OCI-LY7 (cell line): ENCODE results near the gene PDE8B. TPM values are rescaled to one million over a fixed set of nuclear protein-coding genes. Genes with fewer than 3 reads are reported as not detected.

ENCODE experiments used
- BruUV-seq: library from RNA; stranded (reverse); fragments of 400-500 nt; replicated peaks from 2 replicates; lab custom pipeline; 2021; lab: Mats Ljungman, UMichigan
- CTCF ChIA-PET: fragments of 300-600 bp; sonication (Branson Sonifier 250); formaldehyde crosslinking; loops from one replicate; lab custom pipeline; 2022; ENCODE audit warnings: antibody characterized with exemption; ENCODE audit not compliant: unreplicated experiment; lab: Charles Lee
- POLR2A ChIA-PET: fragments of 300-600 bp; sonication (Branson Sonifier 250); formaldehyde crosslinking; loops from one replicate; lab custom pipeline; 2022; ENCODE audit warnings: antibody characterized with exemption; lab: Charles Lee
- DNase-seq: peaks from one replicate; pipeline ENCODE4 v3.0.0-alpha.2; 2015; ENCODE audit warnings: low spot score
- H2AFZ ChIP-seq: fragments of 200-600 bp; sonication (generic), shearing (Covaris generic); 2 replicates; pipeline ENCODE4 v1.6.1; 2014; ENCODE audit warnings: mild to moderate bottlenecking, antibody characterized with exemption, low read length, moderate library complexity
- H3K27ac ChIP-seq: fragments of 200-600 bp; sonication (generic); 2 replicates; pipeline ENCODE4 v1.5.1; 2014; ENCODE audit warnings: mixed run types, low read depth, mild to moderate bottlenecking, moderate library complexity, low read length, inconsistent platforms; ENCODE audit not compliant: poor library complexity, severe bottlenecking
- H3K36me3 ChIP-seq: fragments of 200-600 bp; sonication (generic); 2 replicates; pipeline ENCODE4 v1.6.1; 2014; ENCODE audit warnings: mild to moderate bottlenecking, antibody characterized with exemption, low read length, moderate library complexity, mixed read lengths; ENCODE audit not compliant: insufficient read depth
- H3K4me1 ChIP-seq: fragments of 200-600 bp; sonication (generic); 2 replicates; pipeline ENCODE4 v1.5.1; 2014; ENCODE audit warnings: mild to moderate bottlenecking, low read length; ENCODE audit not compliant: insufficient read depth, poor library complexity, severe bottlenecking
- H3K4me2 ChIP-seq: fragments of 200-600 bp; sonication (generic); 2 replicates; pipeline ENCODE4 v1.6.1; 2014; ENCODE audit warnings: mild to moderate bottlenecking, low read length
- H3K4me3 ChIP-seq: fragments of 200-600 bp; sonication (generic); 2 replicates; pipeline ENCODE4 v1.5.1; 2014; ENCODE audit warnings: mild to moderate bottlenecking, low read depth, low read length; ENCODE audit not compliant: poor library complexity, severe bottlenecking
- H3K79me2 ChIP-seq: fragments of 200-600 bp; sonication (generic); 2 replicates; pipeline ENCODE4 v1.6.1; 2016; ENCODE audit warnings: low read depth, mild to moderate bottlenecking, low read length, moderate library complexity, mixed read lengths; ENCODE audit not compliant: insufficient read depth
- H3K9me2 ChIP-seq: fragments of 200-600 bp; sonication (generic); 2 replicates; pipeline ENCODE4 v1.6.1; 2016; ENCODE audit warnings: mild to moderate bottlenecking, low read length, mixed read lengths; ENCODE audit not compliant: insufficient read depth
- H3K9me3 ChIP-seq: fragments of 200-600 bp; sonication (generic); 2 replicates; pipeline ENCODE4 v1.6.1; 2014; ENCODE audit warnings: mild to moderate bottlenecking, mixed run types, low read length, mixed read lengths
- H4K20me1 ChIP-seq: fragments of 200-600 bp; sonication (generic); 2 replicates; pipeline ENCODE4 v1.6.1; 2014; ENCODE audit warnings: mild to moderate bottlenecking, antibody characterized with exemption, low read length, moderate library complexity, mixed read lengths; ENCODE audit not compliant: insufficient read depth
- CTCF ChIP-seq: fragments of 200-600 bp; sonication (generic); conservative IDR thresholded peaks from 2 replicates; pipeline ENCODE4 v1.5.1; 2014; ENCODE audit warnings: mild to moderate bottlenecking, antibody characterized with exemption, low read length, moderate library complexity, mixed read lengths
- EZH2phosphoT487 ChIP-seq: fragments of 200-600 bp; sonication (generic); IDR thresholded peaks from 2 replicates; pipeline ENCODE4 v1.6.1; 2018; ENCODE audit warnings: low read depth, borderline replicate concordance, mild to moderate bottlenecking, mixed run types, antibody characterized with exemption, low read length, moderate library complexity, mixed read lengths
- intact Hi-C: fragments of 100-400 bp; cut with micrococcal nuclease; formaldehyde crosslinking; loops from one replicate; pipeline ENCODE4 v1.10.0; 2022; ENCODE audit not compliant: unreplicated experiment
- total RNA-seq, 2 experiments: library from RNA; depleted of rRNA in 1 of 2; stranded (reverse); fragments of >200 nt in 1 of 2; shearing (Covaris generic) in 1 of 2; gene quantifications; 2 replicates each; pipeline ENCODE4 v1.2.3, GENCODE V29; 2014 to 2022

PDE8B gene
- total RNA-seq, 2 experiments from 2014 or later = 0.21 to 0.22 TPM

GRCh38 chr5:77448831-77449230 lies 238.4 kb downstream of the PDE8B start:
- ChIA-PET POLR2A (interaction anchor here (1.8 kb wide), 1 partner anchor 22 kb away, joined by 4 read pairs; no protein-coding TSS in a partner anchor), CTCF (no interaction called here)
- no peak overlapping the region for H3K4me2 ChIP-seq
- TF ChIP-seq CTCF = no peak
- TF ChIP-seq EZH2phosphoT487 = no peak
- H3K4me3 ChIP-seq = no peak overlapping the region
- no TSS peak for BruUV-seq
- DNase-seq = no peak
- no peaks in the 10 kb centered on the region for H3K9me3 ChIP-seq
- no peak overlapping the region for H2AFZ ChIP-seq
- H3K36me3 ChIP-seq = peaks cover 63% of the 10 kb centered on the region
- no peaks in the 10 kb centered on the region for H3K9me2 ChIP-seq
- intact Hi-C loops = no loop called here
- H3K27ac ChIP-seq = no peak overlapping the region
- no peaks in the 10 kb centered on the region for H3K79me2 ChIP-seq
- no peaks in the 10 kb centered on the region for H4K20me1 ChIP-seq
- H3K4me1 ChIP-seq = no peaks in the 10 kb centered on the region

- Histone ChIP-seq H3K27ac (no peak overlapping the region), H3K4me1 (no peaks in the 10 kb centered on the region), H2AFZ (no peak overlapping the region), H3K36me3 (peaks cover 63% of the 10 kb centered on the region), H3K9me2 (no peaks in the 10 kb centered on the region), H3K79me2 (no peaks in the 10 kb centered on the region), H3K4me3 (no peak overlapping the region), H4K20me1 (no peaks in the 10 kb centered on the region), H3K4me2 (no peak overlapping the region), H3K9me3 (no peaks in the 10 kb centered on the region)
- DNase-seq = peak; percentile 15
- intact Hi-C loops = no loop called here
- POLR2A ChIA-PET = interaction anchor here (1.2 kb wide), 1 partner anchor 42 kb away, joined by 4 read pairs; the partner anchor contains the start of gene WDR41
- no TSS peak for BruUV-seq
- TF ChIP-seq CTCF (no peak), EZH2phosphoT487 (no peak)
- CTCF ChIA-PET = no interaction called here
These were observed 238.8 kb downstream of the PDE8B start for GRCh38 chr5:77449277-77449676.

GRCh38 chr5:77449981-77450380 lies 239.5 kb downstream of the PDE8B start:
- intact Hi-C loops = no loop called here
- H3K79me2 ChIP-seq = no peaks in the 10 kb centered on the region
- no peak for DNase-seq
- H3K4me1 ChIP-seq = no peaks in the 10 kb centered on the region
- no peak overlapping the region for H3K4me2 ChIP-seq
- H3K27ac ChIP-seq = no peak overlapping the region
- no peak overlapping the region for H2AFZ ChIP-seq
- BruUV-seq = no TSS peak
- H4K20me1 ChIP-seq = no peaks in the 10 kb centered on the region
- ChIA-PET CTCF (no interaction called here), POLR2A (interaction anchor here (1.2 kb wide), 1 partner anchor 42 kb away, joined by 4 read pairs; the partner anchor contains the start of gene WDR41)
- TF ChIP-seq CTCF (no peak), EZH2phosphoT487 (no peak)
- no peaks in the 10 kb centered on the region for H3K9me2 ChIP-seq
- H3K36me3 ChIP-seq = peaks cover 60% of the 10 kb centered on the region
- no peak overlapping the region for H3K4me3 ChIP-seq
- H3K9me3 ChIP-seq = no peaks in the 10 kb centered on the region
